GM12891 (cell line): Measurements from ENCODE around the gene CDK19.

Experiments
- POLR2A ChIP-seq: IDR thresholded peaks from 2 replicates; pipeline ENCODE4 v1.6.1; 2011; ENCODE audit warnings: low read depth, low read length, control low read depth
- POLR2AphosphoS5 ChIP-seq: IDR thresholded peaks from 2 replicates; pipeline ENCODE4 v1.6.1; 2011; ENCODE audit warnings: low read depth, low read length, control low read depth

- TF ChIP-seq POLR2A = no peak
- no peak for TF ChIP-seq POLR2AphosphoS5
These were observed 2.5 kb downstream of the CDK19 start for GRCh38 chr6:110812719-110813118.
